NCI-H526 treated with DMSO at 0.1 percent for 48 hours (cell line): Measurements from ENCODE around the gene RAD54L2.
"Not testable (repeated sequence)": the region's sequence is repeated elsewhere in the genome, so short reads cannot be mapped to it uniquely, and the experiment has no call there.

Experiments
- DNase-seq: peaks from one replicate; lab custom pipeline; 2025; lab: John Stamatoyannopoulos, UW

Gene RAD54L2

GRCh38 chr3:51539291-51539941 lies 897 bp downstream of the RAD54L2 start:
- no peak for DNase-seq

GRCh38 chr3:51542596-51542995 lies 4.1 kb downstream of the RAD54L2 start:
- not testable (repeated sequence) for DNase-seq

GRCh38 chr3:51544011-51544775 lies 5.7 kb downstream of the RAD54L2 start:
- no peak for DNase-seq

GRCh38 chr3:51547274-51547673 lies 8.8 kb downstream of the RAD54L2 start:
- no peak for DNase-seq

GRCh38 chr3:51549311-51549710 lies 10.8 kb downstream of the RAD54L2 start:
- no peak for DNase-seq

GRCh38 chr3:51550080-51550819 lies 11.7 kb downstream of the RAD54L2 start:
- DNase-seq = no peak

- DNase-seq = no peak
These were observed 19.5 kb downstream of the RAD54L2 start for GRCh38 chr3:51557993-51558392.

- no peak for DNase-seq
These were observed 20.9 kb downstream of the RAD54L2 start for GRCh38 chr3:51559411-51559888.

GRCh38 chr3:51559961-51560360 lies 21.4 kb downstream of the RAD54L2 start:
- DNase-seq = no peak

GRCh38 chr3:51562403-51562802 lies 23.9 kb downstream of the RAD54L2 start:
- not testable (repeated sequence) for DNase-seq

- DNase-seq = no peak
These were observed 29.5 kb downstream of the RAD54L2 start for GRCh38 chr3:51568036-51568435.

GRCh38 chr3:51568996-51569395 lies 30.5 kb downstream of the RAD54L2 start:
- no peak for DNase-seq

- DNase-seq = no peak
These were observed 39.7 kb downstream of the RAD54L2 start for GRCh38 chr3:51578238-51578637.

GRCh38 chr3:51580418-51580817 lies 41.9 kb downstream of the RAD54L2 start:
- DNase-seq = no peak

- DNase-seq = no peak
These were observed 43.0 kb downstream of the RAD54L2 start for GRCh38 chr3:51581524-51581923.

GRCh38 chr3:51585197-51585596 lies 46.7 kb downstream of the RAD54L2 start:
- no peak for DNase-seq

GRCh38 chr3:51585871-51586270 lies 47.4 kb downstream of the RAD54L2 start:
- DNase-seq = no peak
